Measurements from ENCODE around the gene SIX3. TPM values are rescaled to one million over a fixed set of nuclear protein-coding genes. Genes with fewer than 3 reads are reported as not detected.

The SIX3 gene
- total RNA-seq, 1 donor from 2014 or later: not detected

- H3K27ac Mint-ChIP-seq (ENCODE audit: unreplicated experiment): no peak overlapping the region
- no peaks in the 10 kb centered on the region for H3K4me1 Mint-ChIP-seq (ENCODE audit: unreplicated experiment)
- DNase-seq (ENCODE audit: low spot score): no peak
- no peaks in the 10 kb centered on the region for H3K36me3 Mint-ChIP-seq (ENCODE audit: low read depth, unreplicated experiment)
- no peaks in the 10 kb centered on the region for H3K9me3 Mint-ChIP-seq (ENCODE audit: unreplicated experiment)
- peaks cover 4% of the 10 kb centered on the region for H3K27me3 Mint-ChIP-seq (ENCODE audit: unreplicated experiment)
- no peak overlapping the region for H3K4me3 Mint-ChIP-seq (ENCODE audit: unreplicated experiment)
- TF ChIP-seq, protein P1, sequence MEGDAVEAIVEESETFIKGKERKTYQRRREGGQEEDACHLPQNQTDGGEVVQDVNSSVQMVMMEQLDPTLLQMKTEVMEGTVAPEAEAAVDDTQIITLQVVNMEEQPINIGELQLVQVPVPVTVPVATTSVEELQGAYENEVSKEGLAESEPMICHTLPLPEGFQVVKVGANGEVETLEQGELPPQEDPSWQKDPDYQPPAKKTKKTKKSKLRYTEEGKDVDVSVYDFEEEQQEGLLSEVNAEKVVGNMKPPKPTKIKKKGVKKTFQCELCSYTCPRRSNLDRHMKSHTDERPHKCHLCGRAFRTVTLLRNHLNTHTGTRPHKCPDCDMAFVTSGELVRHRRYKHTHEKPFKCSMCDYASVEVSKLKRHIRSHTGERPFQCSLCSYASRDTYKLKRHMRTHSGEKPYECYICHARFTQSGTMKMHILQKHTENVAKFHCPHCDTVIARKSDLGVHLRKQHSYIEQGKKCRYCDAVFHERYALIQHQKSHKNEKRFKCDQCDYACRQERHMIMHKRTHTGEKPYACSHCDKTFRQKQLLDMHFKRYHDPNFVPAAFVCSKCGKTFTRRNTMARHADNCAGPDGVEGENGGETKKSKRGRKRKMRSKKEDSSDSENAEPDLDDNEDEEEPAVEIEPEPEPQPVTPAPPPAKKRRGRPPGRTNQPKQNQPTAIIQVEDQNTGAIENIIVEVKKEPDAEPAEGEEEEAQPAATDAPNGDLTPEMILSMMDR (IDR thresholded peaks at IDR 0.05; ENCODE audit: unreplicated experiment): no peak
Measured at GRCh38 chr2:44902217-44903137, 39.0 kb upstream of the SIX3 start.

DNA sequence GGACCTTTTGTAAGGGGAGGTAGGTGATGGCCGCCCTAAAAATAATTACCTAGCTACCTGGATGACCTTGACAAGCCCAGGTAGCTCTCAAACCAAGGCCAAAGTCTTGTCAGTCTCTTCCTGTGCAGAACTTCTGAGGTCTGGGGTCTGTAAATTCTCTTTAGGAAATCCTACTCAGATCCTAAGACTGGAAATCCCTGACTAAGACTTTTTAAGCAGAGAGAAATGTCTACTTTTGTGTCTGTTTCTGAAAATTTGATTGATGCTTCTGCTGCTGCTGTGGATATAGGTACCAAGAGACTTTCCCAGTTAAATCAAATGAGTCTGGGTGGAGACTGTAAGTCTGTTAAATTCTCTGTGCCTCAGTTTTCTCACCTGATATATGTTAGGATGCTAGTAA is 36.9 kb upstream of the SIX3 start:
- TF ChIP-seq, protein P1 (IDR thresholded peaks at IDR 0.05; ENCODE audit: unreplicated experiment): no peak
- no peaks in the 10 kb centered on the region for H3K36me3 Mint-ChIP-seq (ENCODE audit: low read depth, unreplicated experiment)
- H3K4me3 Mint-ChIP-seq (ENCODE audit: unreplicated experiment): no peak overlapping the region
- no peak overlapping the region for H3K27ac Mint-ChIP-seq (ENCODE audit: unreplicated experiment)
- H3K27me3 Mint-ChIP-seq (ENCODE audit: unreplicated experiment): peaks cover 2% of the 10 kb centered on the region
- H3K9me3 Mint-ChIP-seq (ENCODE audit: unreplicated experiment): no peaks in the 10 kb centered on the region
- no peaks in the 10 kb centered on the region for H3K4me1 Mint-ChIP-seq (ENCODE audit: unreplicated experiment)
- DNase-seq (ENCODE audit: low spot score): no peak

DNA sequence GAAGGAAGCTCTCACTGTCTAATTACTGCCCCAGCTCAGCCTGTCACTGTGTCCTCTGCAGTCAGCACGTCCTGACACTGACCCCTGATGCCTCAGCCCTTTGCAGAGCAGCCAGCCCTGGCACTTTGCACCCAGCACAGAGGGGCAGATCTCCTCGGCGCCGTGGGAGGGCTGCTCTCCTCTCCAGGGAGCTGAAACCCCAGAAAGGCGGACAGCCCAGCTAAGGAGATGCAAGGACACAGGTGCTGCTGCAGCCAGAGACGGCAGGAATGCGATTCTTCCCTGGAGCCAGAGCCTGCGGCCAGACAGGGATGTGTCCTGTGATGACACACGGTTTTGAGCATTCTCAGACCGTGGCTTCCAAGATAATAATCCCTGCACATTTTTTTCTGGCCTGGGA is 34.5 kb upstream of the SIX3 start:
- DNase-seq (ENCODE audit: low spot score): no peak
- Mint-ChIP-seq H3K4me3 (ENCODE audit: unreplicated experiment) (no peak overlapping the region), H3K27me3 (ENCODE audit: unreplicated experiment) (peaks cover 1% of the 10 kb centered on the region), H3K4me1 (ENCODE audit: unreplicated experiment) (no peaks in the 10 kb centered on the region), H3K36me3 (ENCODE audit: low read depth, unreplicated experiment) (no peaks in the 10 kb centered on the region), H3K27ac (ENCODE audit: unreplicated experiment) (no peak overlapping the region), H3K9me3 (ENCODE audit: unreplicated experiment) (no peaks in the 10 kb centered on the region)
- TF ChIP-seq, protein P1 (IDR thresholded peaks at IDR 0.05; ENCODE audit: unreplicated experiment): no peak

DNA sequence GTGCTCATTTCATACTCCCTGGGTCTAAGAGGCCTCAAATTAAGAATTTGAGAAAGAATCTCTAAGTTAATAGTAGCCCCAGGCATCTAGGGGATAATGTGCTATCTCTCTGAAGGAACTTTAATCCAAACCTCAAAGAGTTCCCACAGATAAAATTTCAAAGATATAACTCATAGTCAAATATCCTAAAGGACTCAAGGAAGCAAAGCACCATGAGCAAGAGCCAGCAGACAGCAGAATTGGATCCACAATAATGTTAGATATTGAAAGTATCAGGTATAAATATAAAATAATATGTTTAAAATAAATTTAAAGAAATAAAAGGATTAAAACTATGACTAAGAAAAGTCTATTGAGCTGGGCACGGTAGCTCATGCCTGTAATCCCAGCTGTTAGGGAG is 31.7 kb upstream of the SIX3 start:
- no peaks in the 10 kb centered on the region for H3K4me1 Mint-ChIP-seq (ENCODE audit: unreplicated experiment)
- TF ChIP-seq, protein P1 (IDR thresholded peaks at IDR 0.05; ENCODE audit: unreplicated experiment): no peak
- peaks cover 1% of the 10 kb centered on the region for H3K27me3 Mint-ChIP-seq (ENCODE audit: unreplicated experiment)

DNA sequence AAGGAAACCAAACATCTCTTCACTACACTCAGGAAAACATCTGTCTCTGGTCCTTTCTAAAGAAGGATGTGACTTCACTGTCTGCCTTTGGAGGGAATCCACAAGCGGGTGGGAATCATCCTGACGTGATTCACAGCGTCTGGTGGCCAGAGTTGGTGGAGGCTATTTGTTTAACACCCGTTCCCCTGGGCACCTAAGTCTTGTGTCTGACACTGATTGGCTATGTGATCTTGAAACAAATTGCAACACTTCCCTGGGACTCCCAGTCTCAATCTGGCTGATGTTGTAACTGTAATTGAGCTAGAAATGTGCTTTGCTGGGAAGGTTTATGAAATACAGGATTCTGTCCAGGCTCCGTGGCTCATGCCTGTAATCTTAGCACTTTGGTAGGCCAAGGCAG is 28.8 kb upstream of the SIX3 start:
- TF ChIP-seq, protein P1 (IDR thresholded peaks at IDR 0.05; ENCODE audit: unreplicated experiment): no peak
- peaks cover 3% of the 10 kb centered on the region for H3K4me1 Mint-ChIP-seq (ENCODE audit: unreplicated experiment)
- H3K36me3 Mint-ChIP-seq (ENCODE audit: low read depth, unreplicated experiment): no peaks in the 10 kb centered on the region
- H3K27me3 Mint-ChIP-seq (ENCODE audit: unreplicated experiment): peaks cover 3% of the 10 kb centered on the region
- no peaks in the 10 kb centered on the region for H3K9me3 Mint-ChIP-seq (ENCODE audit: unreplicated experiment)
- no peak overlapping the region for H3K4me3 Mint-ChIP-seq (ENCODE audit: unreplicated experiment)
- DNase-seq (ENCODE audit: low spot score): no peak
- H3K27ac Mint-ChIP-seq (ENCODE audit: unreplicated experiment): no peak overlapping the region

More for the DNA sequence above, 31.7 kb upstream of the SIX3 start:
- no peak for DNase-seq (ENCODE audit: low spot score)
- Mint-ChIP-seq H3K36me3 (ENCODE audit: low read depth, unreplicated experiment) (no peaks in the 10 kb centered on the region), H3K4me3 (ENCODE audit: unreplicated experiment) (no peak overlapping the region), H3K27ac (ENCODE audit: unreplicated experiment) (no peak overlapping the region), H3K9me3 (ENCODE audit: unreplicated experiment) (no peaks in the 10 kb centered on the region)

All from endothelial cell (in vitro differentiated cells).